PFSK-1 (cell line): Measurements from ENCODE around the gene ACP6.

Experiments
- POLR2AphosphoS5 ChIP-seq: IDR thresholded peaks from 2 replicates; pipeline ENCODE4 v1.6.1; 2012; ENCODE audit warnings: low read depth, mild to moderate bottlenecking, control low read depth, low read length, moderate library complexity
- TAF1 ChIP-seq: IDR thresholded peaks from 2 replicates; pipeline ENCODE4 v1.6.1; 2012; ENCODE audit warnings: low read length, control low read depth, borderline replicate concordance; ENCODE audit not compliant: insufficient read depth

GRCh38 chr1:147611021-147611426 lies 59.3 kb downstream of the ACP6 start:
- TF ChIP-seq POLR2AphosphoS5: no peak
- no peak for TF ChIP-seq TAF1
